ENCODE data around the gene PCDHGA5. TPM values are rescaled to one million over a fixed set of nuclear protein-coding genes. Genes with fewer than 3 reads are reported as not detected.

Gene PCDHGA5
- polyA plus RNA-seq, result 2.2 and 2.5 TPM in 2 replicates

GRCh38 chr5:141363952-141364660 is at the start of gene PCDHGA5:
Gene PCDHGA5, plus strand, starts transcription at chr5:141364162. Its CDS starts 169 bp downstream, at chr5:141364331.

GRCh38 chr5:141320225-141321169 is 43.5 kb upstream of the PCDHGA5 start, which contains the start of gene TAF7:
Gene TAF7, minus strand, starts transcription at chr5:141320784. Its CDS starts 740 bp downstream, at chr5:141320044.

GRCh38 chr5:141330299-141331080 is 33.5 kb upstream of the PCDHGA5 start, which contains the start of gene PCDHGA1:
Gene PCDHGA1, plus strand, starts transcription at chr5:141330514.

GRCh38 chr5:141338538-141339306 is 25.2 kb upstream of the PCDHGA5 start, which contains the start of gene PCDHGA2:
Gene PCDHGA2, plus strand, starts transcription at chr5:141338760.

GRCh38 chr5:141343242-141343952 is 20.6 kb upstream of the PCDHGA5 start, which contains the start of gene PCDHGA3:
Gene PCDHGA3, plus strand, starts transcription at chr5:141343829. Its CDS starts 205 bp downstream, at chr5:141344034.

GRCh38 chr5:141349917-141350619 is 13.9 kb upstream of the PCDHGA5 start, which contains the start of gene PCDHGB1:
Gene PCDHGB1, plus strand, starts transcription at chr5:141350099. Its CDS starts 162 bp downstream, at chr5:141350261.

GRCh38 chr5:141354900-141355469 is 9.0 kb upstream of the PCDHGA5 start, which contains the start of gene PCDHGA4:
Gene PCDHGA4, plus strand, starts transcription at chr5:141355021. Its CDS starts 87 bp downstream, at chr5:141355108.

GRCh38 chr5:141359790-141360426 is 4.1 kb upstream of the PCDHGA5 start, which contains the start of gene PCDHGB2:
Gene PCDHGB2, plus strand, starts transcription at chr5:141359994. Its CDS starts 142 bp downstream, at chr5:141360136.

GRCh38 chr5:141369994-141370848 is 6.3 kb downstream of the PCDHGA5 start, which contains the start of gene PCDHGB3:
Gene PCDHGB3, plus strand, starts transcription at chr5:141370242. Its CDS starts 153 bp downstream, at chr5:141370395.

GRCh38 chr5:141373673-141374317 is 9.8 kb downstream of the PCDHGA5 start, which contains the start of gene PCDHGA6:
Gene PCDHGA6, plus strand, starts transcription at chr5:141373891. Its CDS starts 193 bp downstream, at chr5:141374084.

GRCh38 chr5:141382469-141383294 is 18.7 kb downstream of the PCDHGA5 start, which contains the start of gene PCDHGA7:
Gene PCDHGA7, plus strand, starts transcription at chr5:141382742. Its CDS starts 158 bp downstream, at chr5:141382900.

GRCh38 chr5:141387557-141388311 is 23.8 kb downstream of the PCDHGA5 start, which contains the start of gene PCDHGB4:
Gene PCDHGB4, plus strand, starts transcription at chr5:141387698. Its CDS starts 187 bp downstream, at chr5:141387885.

GRCh38 chr5:141392429-141393198 is 28.7 kb downstream of the PCDHGA5 start, which contains the start of gene PCDHGA8:
Gene PCDHGA8, plus strand, starts transcription at chr5:141392633. Its CDS starts 181 bp downstream, at chr5:141392814.

Measured in Purkinje cell (primary cell).